GM12864 (cell line): ENCODE data around the gene PDGFD.

Experiments used
- DNase-seq: peaks from one replicate; pipeline ENCODE4 v3.0.0-alpha.2; 2011; ENCODE audit warnings: low read depth
- H3K4me3 ChIP-seq: 2 replicates; pipeline ENCODE4 v1.5.1; 2011; ENCODE audit warnings: mild to moderate bottlenecking, low read depth, low read length, control low read depth
- CTCF ChIP-seq: IDR thresholded peaks from 2 replicates; pipeline ENCODE4 v1.5.1; 2011; ENCODE audit warnings: low read depth, mild to moderate bottlenecking, moderate library complexity, low read length, control low read depth, inconsistent platforms; ENCODE audit errors: missing control alignments

PDGFD gene

GRCh38 chr11:103923451-103923931 lies 240.5 kb downstream of the PDGFD start:
- TF ChIP-seq CTCF, result no peak

DNA sequence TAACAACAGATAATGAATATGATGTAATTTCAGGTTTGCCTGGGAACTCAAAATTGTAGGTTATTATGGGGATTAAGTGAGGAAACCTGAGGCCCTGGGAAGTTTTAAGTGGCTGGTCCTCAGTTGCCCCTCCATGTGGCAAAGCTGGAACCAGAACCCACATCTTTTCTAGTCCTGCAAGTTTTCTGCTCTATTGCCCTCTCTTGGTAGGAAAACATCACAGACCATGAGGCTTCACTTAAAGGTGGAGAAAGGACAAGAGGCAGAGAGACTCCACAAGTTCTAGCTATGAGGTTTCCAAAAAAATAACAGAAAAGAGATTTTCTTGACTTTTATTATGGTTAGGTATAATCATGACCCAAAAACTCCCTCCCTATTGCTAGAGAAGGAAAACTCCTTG lies 243.0 kb downstream of the PDGFD start:
- DNase-seq, result no peak
- no peak overlapping the region for H3K4me3 ChIP-seq
- peak; percentile 21 for TF ChIP-seq CTCF

More at GRCh38 chr11:103923451-103923931, 240.5 kb downstream of the PDGFD start:
- DNase-seq, result no peak
- H3K4me3 ChIP-seq, result no peak overlapping the region

GRCh38 chr11:103920449-103920848 lies 243.5 kb downstream of the PDGFD start:
- no peak for DNase-seq

DNA sequence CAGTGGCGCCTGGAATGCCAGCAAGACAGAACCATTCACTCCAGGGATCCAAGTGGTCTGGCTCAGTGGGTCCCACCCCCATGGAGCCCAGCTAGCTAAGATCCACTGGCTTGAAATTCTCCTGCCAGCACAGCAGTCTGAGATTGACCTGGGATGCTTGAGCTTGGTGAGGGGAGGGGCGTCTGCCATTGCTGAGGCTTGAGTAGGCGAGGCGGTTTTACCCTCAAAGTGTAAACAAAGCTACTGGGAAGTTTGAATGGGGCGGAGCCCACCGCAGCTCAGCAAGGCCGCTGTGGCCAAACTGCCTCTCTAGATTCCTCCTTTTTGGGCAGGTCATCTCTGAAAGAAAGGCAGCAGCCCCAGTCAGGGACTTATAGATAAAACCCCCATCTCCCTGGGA lies 253.2 kb downstream of the PDGFD start:
- no peak for TF ChIP-seq CTCF
- no peak for DNase-seq
- no peak overlapping the region for H3K4me3 ChIP-seq

More at GRCh38 chr11:103920449-103920848, 243.5 kb downstream of the PDGFD start:
- H3K4me3 ChIP-seq, result no peak overlapping the region
- TF ChIP-seq CTCF, result no peak

GRCh38 chr11:103907548-103908455 lies 256.1 kb downstream of the PDGFD start:
- no peak overlapping the region for H3K4me3 ChIP-seq
- no peak for TF ChIP-seq CTCF
- DNase-seq, result no peak

- TF ChIP-seq CTCF, result no peak
- DNase-seq, result no peak
- no peak overlapping the region for H3K4me3 ChIP-seq
These were observed 256.8 kb downstream of the PDGFD start for GRCh38 chr11:103907136-103907535.
